Endodermal cell (in vitro differentiated cells): ENCODE measurements around the gene SLC24A3. TPM values are rescaled to one million over a fixed set of nuclear protein-coding genes. Genes with fewer than 3 reads are reported as not detected.

ENCODE experiments used
- DNase-seq: peaks from one replicate; pipeline ENCODE4 v3.0.0-alpha.2; 2017
- H3K27ac ChIP-seq: 2 replicates; pipeline ENCODE4 v1.5.1; 2013; ENCODE audit warnings: mild to moderate bottlenecking, low read depth, low read length, moderate library complexity
- H3K27me3 ChIP-seq: 2 replicates; pipeline ENCODE4 v1.6.1; 2013; ENCODE audit warnings: mild to moderate bottlenecking, low read length, moderate library complexity; ENCODE audit not compliant: insufficient read depth, control insufficient read depth, poor library complexity, severe bottlenecking
- H3K36me3 ChIP-seq: 2 replicates; pipeline ENCODE4 v1.7.0; 2013; ENCODE audit warnings: mild to moderate bottlenecking, low read length, moderate library complexity; ENCODE audit not compliant: control insufficient read depth, insufficient read depth
- H3K4me1 ChIP-seq: one replicate; pipeline ENCODE4 v1.7.0; 2013; ENCODE audit warnings: low read length; ENCODE audit not compliant: control insufficient read depth, insufficient read depth
- H3K4me3 ChIP-seq: 2 replicates; pipeline ENCODE4 v1.5.1; 2013; ENCODE audit warnings: mild to moderate bottlenecking, low read length, moderate library complexity
- H3K9ac ChIP-seq: 2 replicates; pipeline ENCODE4 v1.6.1; 2013; ENCODE audit warnings: mild to moderate bottlenecking, low read length, moderate library complexity; ENCODE audit not compliant: poor library complexity, severe bottlenecking; ENCODE audit errors: extremely low read depth
- H3K9me3 ChIP-seq: 2 replicates; pipeline ENCODE4 v1.6.1; 2013; ENCODE audit warnings: mild to moderate bottlenecking, low read length, moderate library complexity; ENCODE audit not compliant: control insufficient read depth
- H3K27ac Mint-ChIP-seq: 2 replicates; pipeline ENCODE4 v1.8.0; 2020; ENCODE audit warnings: mixed read lengths
- H3K27me3 Mint-ChIP-seq: 2 replicates; pipeline ENCODE4 v1.8.0; 2021; ENCODE audit warnings: mild to moderate bottlenecking, mixed read lengths; ENCODE audit not compliant: insufficient read depth
- H3K36me3 Mint-ChIP-seq: 2 replicates; pipeline ENCODE4 v1.8.0; 2020; ENCODE audit warnings: low read depth, mixed read lengths
- H3K4me1 Mint-ChIP-seq: 2 replicates; pipeline ENCODE4 v1.8.0; 2020; ENCODE audit warnings: mixed read lengths
- H3K4me3 Mint-ChIP-seq: 2 replicates; pipeline ENCODE4 v1.8.0; 2020; ENCODE audit warnings: mild to moderate bottlenecking, moderate library complexity, mixed read lengths
- H3K9me3 Mint-ChIP-seq: 2 replicates; pipeline ENCODE4 v1.8.0; 2020; ENCODE audit warnings: mild to moderate bottlenecking, mixed read lengths
- WGBS, 2 experiments: methylation state at CpG; one replicate each; pipeline versions ENCODE4 v1.1.5 to v1.1.7; 2013; ENCODE audit warnings: missing lambda C conversion rate in 2 of 2, mixed read lengths in 1 of 2; ENCODE audit not compliant: insufficient coverage in 1 of 2, insufficient read length in 1 of 2; 5-methylcytosine and 5-hydroxymethylcytosine counted together
- total RNA-seq, 2 donors: library from RNA; stranded (reverse); fragmentation: NEBNext Ultra II Directional in 1 of 2; extraction: Animal tissue kit (Norgen Biotek cat#: 25700) in 1 of 2; gene quantifications; 2 replicates in 1 of 2; 3 replicates in 1 of 2; pipeline ENCODE4 v1.2.1, GENCODE V29; 2021
- TF ChIP-seq, protein P1 (sequence below): fragments of 200-600 bp; sonication (generic); conservative IDR thresholded peaks from 2 replicates; pipeline ENCODE4 v1.5.0; 2021; ENCODE audit warnings: antibody characterized with exemption, mild to moderate bottlenecking

Gene SLC24A3
- total RNA-seq, 2 donors from 2014 or later = 1.5 to 1.8 TPM

DNA sequence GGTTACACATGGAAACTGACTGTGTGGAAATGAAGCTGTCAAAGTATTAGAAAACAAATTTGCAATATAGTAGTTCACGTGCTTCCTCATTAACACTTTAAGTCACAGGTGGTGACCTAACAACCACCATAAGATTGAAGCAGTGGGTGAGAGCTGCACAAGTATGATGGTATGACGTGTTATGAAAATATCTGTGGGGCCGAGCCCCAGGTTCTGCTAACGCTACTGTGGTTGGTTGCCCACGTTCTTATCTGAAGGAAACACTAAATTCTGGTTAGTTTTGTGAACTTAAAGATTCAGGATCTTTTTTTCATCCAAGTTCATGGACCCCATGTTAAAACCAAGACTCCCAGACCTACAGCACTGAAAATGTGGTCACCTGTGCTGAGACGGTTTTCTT is 302.6 kb downstream of the SLC24A3 start:
- Histone ChIP-seq H3K27me3 (no peaks in the 10 kb centered on the region), H3K36me3 (no peaks in the 10 kb centered on the region), H3K4me1 (no peaks in the 10 kb centered on the region), H3K9me3 (no peaks in the 10 kb centered on the region), H3K4me3 (no peak overlapping the region), H3K27ac (no peak overlapping the region), H3K9ac (no peak overlapping the region)
- no peak overlapping the region for H3K4me3 Mint-ChIP-seq
- H3K36me3 Mint-ChIP-seq = no peaks in the 10 kb centered on the region
- H3K4me1 Mint-ChIP-seq = no peaks in the 10 kb centered on the region
- peaks cover 3% of the 10 kb centered on the region for H3K9me3 Mint-ChIP-seq
- DNase-seq = no peak
- TF ChIP-seq, protein P1, sequence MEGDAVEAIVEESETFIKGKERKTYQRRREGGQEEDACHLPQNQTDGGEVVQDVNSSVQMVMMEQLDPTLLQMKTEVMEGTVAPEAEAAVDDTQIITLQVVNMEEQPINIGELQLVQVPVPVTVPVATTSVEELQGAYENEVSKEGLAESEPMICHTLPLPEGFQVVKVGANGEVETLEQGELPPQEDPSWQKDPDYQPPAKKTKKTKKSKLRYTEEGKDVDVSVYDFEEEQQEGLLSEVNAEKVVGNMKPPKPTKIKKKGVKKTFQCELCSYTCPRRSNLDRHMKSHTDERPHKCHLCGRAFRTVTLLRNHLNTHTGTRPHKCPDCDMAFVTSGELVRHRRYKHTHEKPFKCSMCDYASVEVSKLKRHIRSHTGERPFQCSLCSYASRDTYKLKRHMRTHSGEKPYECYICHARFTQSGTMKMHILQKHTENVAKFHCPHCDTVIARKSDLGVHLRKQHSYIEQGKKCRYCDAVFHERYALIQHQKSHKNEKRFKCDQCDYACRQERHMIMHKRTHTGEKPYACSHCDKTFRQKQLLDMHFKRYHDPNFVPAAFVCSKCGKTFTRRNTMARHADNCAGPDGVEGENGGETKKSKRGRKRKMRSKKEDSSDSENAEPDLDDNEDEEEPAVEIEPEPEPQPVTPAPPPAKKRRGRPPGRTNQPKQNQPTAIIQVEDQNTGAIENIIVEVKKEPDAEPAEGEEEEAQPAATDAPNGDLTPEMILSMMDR = no peak
- no peak overlapping the region for H3K27ac Mint-ChIP-seq
- peaks cover 4% of the 10 kb centered on the region for H3K27me3 Mint-ChIP-seq
- 94 to 96% methylated on average over 3 to 6 of the region's 6 CpGs for WGBS, 2 experiments

DNA sequence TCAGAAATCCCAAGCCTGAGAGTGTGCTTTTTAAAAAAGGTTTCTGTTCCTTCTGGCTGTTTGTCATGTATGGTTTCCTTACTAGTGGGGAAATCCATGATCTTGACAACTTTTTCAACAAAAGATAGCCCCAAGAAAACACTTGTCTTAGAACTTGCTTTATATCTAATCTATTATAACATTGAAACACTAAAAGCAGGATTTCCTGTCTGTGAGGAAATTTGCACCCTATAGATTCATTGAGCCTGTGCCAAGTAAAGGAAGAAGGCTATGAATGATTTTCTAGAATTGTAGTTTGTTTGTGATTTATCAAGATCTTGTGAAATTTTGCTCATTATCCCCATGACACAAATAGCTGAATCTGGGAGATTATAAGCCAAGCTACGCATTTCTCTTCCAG is 307.0 kb downstream of the SLC24A3 start:
- H3K27ac ChIP-seq = no peak overlapping the region
- H3K9ac ChIP-seq = no peak overlapping the region
- DNase-seq = no peak
- Mint-ChIP-seq H3K4me1 (peaks cover 4% of the 10 kb centered on the region), H3K27ac (no peak overlapping the region), H3K27me3 (peaks cover 5% of the 10 kb centered on the region), H3K36me3 (no peaks in the 10 kb centered on the region), H3K9me3 (peaks cover 3% of the 10 kb centered on the region), H3K4me3 (no peak overlapping the region)
- no peaks in the 10 kb centered on the region for H3K4me1 ChIP-seq
- TF ChIP-seq, protein P1 = no peak
- no peaks in the 10 kb centered on the region for H3K9me3 ChIP-seq
- 100% methylated on average over 1 of the region's 1 CpG; no CpG with 5 or more reads in 1 of the 2 experiments for WGBS, 2 experiments
- no peaks in the 10 kb centered on the region for H3K27me3 ChIP-seq
- no peak overlapping the region for H3K4me3 ChIP-seq
- H3K36me3 ChIP-seq = no peaks in the 10 kb centered on the region

DNA sequence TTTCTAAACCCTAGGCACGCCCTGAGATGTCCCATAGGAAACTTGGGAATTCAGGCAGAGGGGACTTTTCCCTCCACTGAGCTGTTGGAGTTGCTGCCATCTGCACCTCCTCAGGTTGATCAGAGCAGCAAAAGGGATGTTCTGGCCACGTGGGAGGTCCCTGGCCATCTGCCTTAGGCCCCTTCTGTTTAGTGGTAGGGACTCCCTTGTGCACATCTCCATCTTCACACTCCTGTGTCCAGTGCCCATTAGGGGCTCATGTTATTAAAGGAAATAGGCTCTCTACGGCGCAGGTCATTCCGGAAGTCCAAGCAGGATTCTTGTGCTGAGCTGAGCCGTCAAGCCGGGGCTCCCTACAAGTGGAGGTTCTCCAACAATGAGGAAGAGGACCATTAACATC is 307.8 kb downstream of the SLC24A3 start:
- Histone ChIP-seq H3K27ac (no peak overlapping the region), H3K27me3 (no peaks in the 10 kb centered on the region), H3K36me3 (no peaks in the 10 kb centered on the region), H3K4me1 (no peaks in the 10 kb centered on the region), H3K9me3 (no peaks in the 10 kb centered on the region), H3K9ac (no peak overlapping the region), H3K4me3 (no peak overlapping the region)
- TF ChIP-seq, protein P1 = no peak
- H3K27ac Mint-ChIP-seq = no peak overlapping the region
- no peak overlapping the region for H3K4me3 Mint-ChIP-seq
- H3K36me3 Mint-ChIP-seq = no peaks in the 10 kb centered on the region
- DNase-seq = no peak
- H3K9me3 Mint-ChIP-seq = peaks cover 3% of the 10 kb centered on the region
- H3K4me1 Mint-ChIP-seq = peaks cover 4% of the 10 kb centered on the region
- H3K27me3 Mint-ChIP-seq = peaks cover 4% of the 10 kb centered on the region
- 92 to 93% methylated on average over 7 of the region's 7 CpGs for WGBS, 2 experiments
